Activated CD4-positive, alpha-beta memory T cell treated with anti-CD3 and anti-CD28 coated beads, Interleukin-2, amount 10 ng/mL, durations not matched to agents 7 days and 5 days (primary cell): ENCODE results near the gene MATN1. TPM values are rescaled to one million over a fixed set of nuclear protein-coding genes. Genes with fewer than 3 reads are reported as not detected.

Experiments
- CTCF ChIA-PET: fragments of 350-600 bp; sonication (Branson Sonifier 250); formaldehyde crosslinking; loops from one replicate; lab custom pipeline; 2021; ENCODE audit warnings: antibody characterized with exemption, inconsistent platforms; lab: Charles Lee
- POLR2A ChIA-PET: fragments of 350-600 bp; sonication (Branson Sonifier 250); formaldehyde crosslinking; loops from one replicate; lab custom pipeline; 2021; ENCODE audit warnings: antibody characterized with exemption; lab: Charles Lee
- DNase-seq: peaks from one replicate; pipeline ENCODE4 v3.0.0-alpha.2; 2020
- H3K27ac Mint-ChIP-seq: one replicate; pipeline ENCODE4 v1.8.0; 2021; ENCODE audit warnings: mild to moderate bottlenecking, mixed read lengths
- H3K27me3 Mint-ChIP-seq: one replicate; pipeline ENCODE4 v1.8.0; 2021; ENCODE audit warnings: mixed read lengths
- H3K36me3 Mint-ChIP-seq: one replicate; pipeline ENCODE4 v1.8.0; 2021; ENCODE audit warnings: low read depth, mixed read lengths
- H3K4me1 Mint-ChIP-seq: one replicate; pipeline ENCODE4 v1.8.0; 2021; ENCODE audit warnings: mixed read lengths
- H3K4me3 Mint-ChIP-seq: one replicate; pipeline ENCODE4 v1.8.0; 2021; ENCODE audit warnings: mild to moderate bottlenecking, mixed read lengths
- H3K9me3 Mint-ChIP-seq: one replicate; pipeline ENCODE4 v1.8.0; 2021; ENCODE audit warnings: mixed read lengths
- total RNA-seq, 2 experiments: library from RNA; stranded (reverse); gene quantifications; one replicate each; pipeline ENCODE4 v1.2.3, GENCODE V29; 2021

MATN1 gene
- total RNA-seq, 2 experiments from 2014 or later: not detected

- H3K36me3 Mint-ChIP-seq: no peaks in the 10 kb centered on the region
- POLR2A ChIA-PET: interaction anchor here (0.9 kb wide), 1 partner anchor 589 kb away, joined by 3 read pairs; the partner anchor contains the start of genes SNRNP40 and ZCCHC17
- H3K4me3 Mint-ChIP-seq: no peak overlapping the region
Observed at GRCh38 chr1:30707412-30708360, 15.7 kb downstream of the MATN1 start.

GRCh38 chr1:30706528-30706927 is 16.9 kb downstream of the MATN1 start:
- peaks cover 6% of the 10 kb centered on the region for H3K27me3 Mint-ChIP-seq
- DNase-seq: no peak
- H3K27ac Mint-ChIP-seq: no peak overlapping the region
- H3K9me3 Mint-ChIP-seq: no peaks in the 10 kb centered on the region
- no peaks in the 10 kb centered on the region for H3K36me3 Mint-ChIP-seq
- ChIA-PET POLR2A (no interaction called here), CTCF (no interaction called here)
- H3K4me3 Mint-ChIP-seq: no peak overlapping the region
- no peaks in the 10 kb centered on the region for H3K4me1 Mint-ChIP-seq

More at GRCh38 chr1:30707412-30708360, 15.7 kb downstream of the MATN1 start:
- no peaks in the 10 kb centered on the region for H3K9me3 Mint-ChIP-seq
- H3K27me3 Mint-ChIP-seq: peaks cover 10% of the 10 kb centered on the region
- no peak overlapping the region for H3K27ac Mint-ChIP-seq
- no peaks in the 10 kb centered on the region for H3K4me1 Mint-ChIP-seq
- CTCF ChIA-PET: interaction anchor here (0.8 to 1.5 kb wide), 2 partner anchors 327 to 915 kb away, joined by 3 to 8 read pairs; no protein-coding TSS in a partner anchor
- peak; percentile 60 for DNase-seq

GRCh38 chr1:30705698-30706097 is 17.7 kb downstream of the MATN1 start:
- POLR2A ChIA-PET: no interaction called here
- H3K36me3 Mint-ChIP-seq: no peaks in the 10 kb centered on the region
- H3K9me3 Mint-ChIP-seq: no peaks in the 10 kb centered on the region
- no peak overlapping the region for H3K27ac Mint-ChIP-seq
- H3K4me3 Mint-ChIP-seq: no peak overlapping the region
- CTCF ChIA-PET: interaction anchor here (0.7 kb wide), 1 partner anchor 1550 kb away, joined by 3 read pairs; no protein-coding TSS in a partner anchor
- no peak for DNase-seq
- peaks cover 6% of the 10 kb centered on the region for H3K27me3 Mint-ChIP-seq
- no peaks in the 10 kb centered on the region for H3K4me1 Mint-ChIP-seq

- DNase-seq: no peak
- H3K9me3 Mint-ChIP-seq: no peaks in the 10 kb centered on the region
- POLR2A ChIA-PET: no interaction called here
- peaks cover 6% of the 10 kb centered on the region for H3K27me3 Mint-ChIP-seq
- no peak overlapping the region for H3K27ac Mint-ChIP-seq
- no peak overlapping the region for H3K4me3 Mint-ChIP-seq
- no peaks in the 10 kb centered on the region for H3K4me1 Mint-ChIP-seq
- no peaks in the 10 kb centered on the region for H3K36me3 Mint-ChIP-seq
- CTCF ChIA-PET: no interaction called here
Observed at GRCh38 chr1:30704765-30705509, 18.4 kb downstream of the MATN1 start.

- Mint-ChIP-seq H3K9me3 (no peaks in the 10 kb centered on the region), H3K27ac (no peak overlapping the region), H3K4me1 (no peaks in the 10 kb centered on the region), H3K4me3 (no peak overlapping the region), H3K36me3 (no peaks in the 10 kb centered on the region), H3K27me3 (peaks cover 2% of the 10 kb centered on the region)
- POLR2A ChIA-PET: no interaction called here
- DNase-seq: no peak
- CTCF ChIA-PET: no interaction called here
Observed at GRCh38 chr1:30704271-30704670, 19.1 kb downstream of the MATN1 start.

- Mint-ChIP-seq H3K9me3 (no peaks in the 10 kb centered on the region), H3K4me1 (no peaks in the 10 kb centered on the region), H3K27me3 (peaks cover 2% of the 10 kb centered on the region), H3K4me3 (no peak overlapping the region), H3K27ac (no peak overlapping the region), H3K36me3 (no peaks in the 10 kb centered on the region)
- DNase-seq: no peak
- ChIA-PET CTCF (no interaction called here), POLR2A (no interaction called here)
Observed at GRCh38 chr1:30702823-30703222, 20.6 kb downstream of the MATN1 start.

GRCh38 chr1:30701258-30701633 is 22.1 kb downstream of the MATN1 start:
- CTCF ChIA-PET: interaction anchor here (1.5 kb wide), 1 partner anchor 18 kb away, joined by 3 read pairs; no protein-coding TSS in a partner anchor
- POLR2A ChIA-PET: no interaction called here
- Mint-ChIP-seq H3K4me3 (no peak overlapping the region), H3K4me1 (no peaks in the 10 kb centered on the region), H3K9me3 (no peaks in the 10 kb centered on the region), H3K27me3 (peaks cover 2% of the 10 kb centered on the region), H3K36me3 (no peaks in the 10 kb centered on the region), H3K27ac (no peak overlapping the region)
- no peak for DNase-seq

GRCh38 chr1:30700528-30701257 is 22.7 kb downstream of the MATN1 start:
- H3K9me3 Mint-ChIP-seq: no peaks in the 10 kb centered on the region
- POLR2A ChIA-PET: no interaction called here
- no peak for DNase-seq
- H3K36me3 Mint-ChIP-seq: no peaks in the 10 kb centered on the region
- no peaks in the 10 kb centered on the region for H3K4me1 Mint-ChIP-seq
- H3K4me3 Mint-ChIP-seq: no peak overlapping the region
- CTCF ChIA-PET: interaction anchor here (1.5 kb wide), 1 partner anchor 18 kb away, joined by 3 read pairs; no protein-coding TSS in a partner anchor
- H3K27ac Mint-ChIP-seq: no peak overlapping the region
- H3K27me3 Mint-ChIP-seq: peaks cover 3% of the 10 kb centered on the region

GRCh38 chr1:30699762-30700161 is 23.6 kb downstream of the MATN1 start:
- Mint-ChIP-seq H3K27me3 (peaks cover 8% of the 10 kb centered on the region), H3K9me3 (no peaks in the 10 kb centered on the region), H3K36me3 (no peaks in the 10 kb centered on the region), H3K4me1 (no peaks in the 10 kb centered on the region), H3K27ac (no peak overlapping the region), H3K4me3 (no peak overlapping the region)
- no peak for DNase-seq
- ChIA-PET POLR2A (no interaction called here), CTCF (no interaction called here)

- Mint-ChIP-seq H3K4me3 (no peak overlapping the region), H3K36me3 (no peaks in the 10 kb centered on the region), H3K27ac (no peak overlapping the region), H3K27me3 (peaks cover 8% of the 10 kb centered on the region), H3K9me3 (no peaks in the 10 kb centered on the region), H3K4me1 (no peaks in the 10 kb centered on the region)
- ChIA-PET POLR2A (no interaction called here), CTCF (no interaction called here)
- DNase-seq: no peak
Observed at GRCh38 chr1:30698401-30698981, 24.9 kb downstream of the MATN1 start.

- H3K4me3 Mint-ChIP-seq: no peak overlapping the region
- no peaks in the 10 kb centered on the region for H3K36me3 Mint-ChIP-seq
- no peaks in the 10 kb centered on the region for H3K9me3 Mint-ChIP-seq
- no peaks in the 10 kb centered on the region for H3K4me1 Mint-ChIP-seq
- peaks cover 8% of the 10 kb centered on the region for H3K27me3 Mint-ChIP-seq
- ChIA-PET POLR2A (no interaction called here), CTCF (no interaction called here)
- no peak for DNase-seq
- H3K27ac Mint-ChIP-seq: no peak overlapping the region
Observed at GRCh38 chr1:30697571-30698376, 25.6 kb downstream of the MATN1 start.

- Mint-ChIP-seq H3K27ac (no peak overlapping the region), H3K4me1 (no peaks in the 10 kb centered on the region), H3K36me3 (no peaks in the 10 kb centered on the region), H3K27me3 (peaks cover 8% of the 10 kb centered on the region), H3K4me3 (no peak overlapping the region), H3K9me3 (no peaks in the 10 kb centered on the region)
- POLR2A ChIA-PET: no interaction called here
- CTCF ChIA-PET: no interaction called here
- DNase-seq: no peak
Observed at GRCh38 chr1:30696831-30697230, 26.6 kb downstream of the MATN1 start.
